Measurements from ENCODE around the gene ADM2.
A peak's percentile ranks its signal among the peaks of the same experiment; 100 is the strongest.

Gene ADM2

DNA sequence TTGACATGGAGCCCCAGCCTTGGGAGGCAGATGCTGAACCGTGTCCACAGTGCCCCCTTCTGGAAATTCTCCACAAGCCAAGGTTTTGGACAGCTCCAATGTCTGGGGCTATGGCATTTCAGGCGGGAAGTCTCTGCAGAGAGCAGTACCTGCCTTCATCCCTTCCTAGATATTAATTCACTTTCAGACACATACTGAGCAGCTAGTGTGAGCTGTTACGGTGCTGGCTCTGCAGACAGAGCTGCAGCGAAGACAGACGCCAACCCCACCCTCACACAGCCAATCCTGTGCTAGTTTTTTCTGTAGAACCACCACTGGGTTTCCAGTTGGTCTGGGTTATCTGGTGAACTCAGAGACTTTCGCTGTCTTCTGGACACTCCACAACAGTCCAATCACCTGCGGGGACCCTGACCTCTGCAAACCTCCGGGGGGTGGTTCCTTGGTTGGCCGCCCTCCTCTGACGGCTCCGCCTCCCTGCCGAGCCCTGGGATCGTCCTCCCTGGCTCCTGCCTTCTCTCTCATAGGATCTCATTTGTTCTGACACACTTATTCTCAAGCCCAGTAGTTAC lies 17.1 kb downstream of the ADM2 start:
- Histone ChIP-seq H3K9ac (ENCODE audit: low read depth, low read length) (no peak overlapping the region), H3K36me3 (ENCODE audit: insufficient read depth, low read depth, low read length) (no peaks in the 10 kb centered on the region), H3K4me1 (ENCODE audit: insufficient read depth, low read length) (no peaks in the 10 kb centered on the region), H3K4me3 (ENCODE audit: low read length) (no peak overlapping the region), H3K27ac (ENCODE audit: low read length) (no peak overlapping the region), H3K9me3 (ENCODE audit: insufficient read depth, low read depth, low read length) (no peaks in the 10 kb centered on the region), H3K27me3 (ENCODE audit: insufficient read depth, low read length) (no peaks in the 10 kb centered on the region)

DNA sequence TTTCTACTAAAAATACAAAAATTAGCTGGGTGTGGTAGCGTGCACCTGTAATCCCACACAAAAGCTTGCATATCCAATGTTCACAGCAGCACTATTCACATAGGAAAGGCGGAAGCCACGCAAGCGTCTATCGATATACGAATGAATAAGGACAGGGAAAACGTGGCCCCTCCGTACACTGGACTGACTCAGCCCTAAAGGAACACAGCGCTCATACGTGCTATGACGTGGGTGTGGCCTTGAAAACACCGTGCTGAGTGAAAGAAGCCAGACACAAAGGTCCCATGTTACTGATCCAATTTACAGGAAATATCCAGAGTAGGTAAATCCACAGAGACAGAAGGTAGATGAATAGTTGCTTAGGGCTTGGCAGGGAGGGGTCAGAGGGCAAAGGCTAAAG lies 19.1 kb downstream of the ADM2 start:
- H3K4me1 ChIP-seq (ENCODE audit: insufficient read depth, low read length), result no peaks in the 10 kb centered on the region

DNA sequence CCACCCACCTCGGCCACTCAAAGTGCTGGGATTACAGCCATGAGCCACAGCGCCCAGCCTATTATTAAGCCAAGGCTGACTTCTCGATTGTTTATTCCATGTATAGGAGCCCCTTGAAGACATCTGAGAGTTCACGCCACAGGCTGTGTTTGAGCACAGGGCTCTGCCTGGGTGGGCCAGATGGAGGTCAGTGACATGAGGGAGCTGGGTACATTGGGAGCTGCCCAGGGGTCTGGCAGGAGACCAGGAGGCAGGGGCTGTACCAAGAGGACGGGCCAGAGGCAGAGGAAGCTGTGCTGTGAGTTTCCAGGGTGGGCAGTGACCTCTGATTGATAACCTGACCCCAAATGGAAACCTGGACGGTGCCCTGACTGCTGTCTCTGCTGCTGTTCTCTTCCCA lies 20.8 kb downstream of the ADM2 start:
- Histone ChIP-seq H3K27ac (ENCODE audit: low read length) (no peak overlapping the region), H3K9me3 (ENCODE audit: insufficient read depth, low read depth, low read length) (no peaks in the 10 kb centered on the region), H3K4me1 (ENCODE audit: insufficient read depth, low read length) (no peaks in the 10 kb centered on the region; the same call in 1 of the 2 replicates), H3K4me3 (ENCODE audit: low read length) (no peak overlapping the region), H3K36me3 (ENCODE audit: insufficient read depth, low read depth, low read length) (peaks cover 6% of the 10 kb centered on the region; the same call in 1 of the 2 replicates), H3K9ac (ENCODE audit: low read depth, low read length) (no peak overlapping the region), H3K27me3 (ENCODE audit: insufficient read depth, low read length) (no peaks in the 10 kb centered on the region)

More for the DNA sequence above, 19.1 kb downstream of the ADM2 start:
- H3K27ac ChIP-seq (ENCODE audit: low read length), result no peak overlapping the region
- no peak overlapping the region for H3K9ac ChIP-seq (ENCODE audit: low read depth, low read length)
- no peak overlapping the region for H3K4me3 ChIP-seq (ENCODE audit: low read length)
- peaks cover 6% of the 10 kb centered on the region; the same call in 1 of the 2 replicates for H3K36me3 ChIP-seq (ENCODE audit: insufficient read depth, low read depth, low read length)
- H3K9me3 ChIP-seq (ENCODE audit: insufficient read depth, low read depth, low read length), result no peaks in the 10 kb centered on the region
- no peaks in the 10 kb centered on the region for H3K27me3 ChIP-seq (ENCODE audit: insufficient read depth, low read length)

DNA sequence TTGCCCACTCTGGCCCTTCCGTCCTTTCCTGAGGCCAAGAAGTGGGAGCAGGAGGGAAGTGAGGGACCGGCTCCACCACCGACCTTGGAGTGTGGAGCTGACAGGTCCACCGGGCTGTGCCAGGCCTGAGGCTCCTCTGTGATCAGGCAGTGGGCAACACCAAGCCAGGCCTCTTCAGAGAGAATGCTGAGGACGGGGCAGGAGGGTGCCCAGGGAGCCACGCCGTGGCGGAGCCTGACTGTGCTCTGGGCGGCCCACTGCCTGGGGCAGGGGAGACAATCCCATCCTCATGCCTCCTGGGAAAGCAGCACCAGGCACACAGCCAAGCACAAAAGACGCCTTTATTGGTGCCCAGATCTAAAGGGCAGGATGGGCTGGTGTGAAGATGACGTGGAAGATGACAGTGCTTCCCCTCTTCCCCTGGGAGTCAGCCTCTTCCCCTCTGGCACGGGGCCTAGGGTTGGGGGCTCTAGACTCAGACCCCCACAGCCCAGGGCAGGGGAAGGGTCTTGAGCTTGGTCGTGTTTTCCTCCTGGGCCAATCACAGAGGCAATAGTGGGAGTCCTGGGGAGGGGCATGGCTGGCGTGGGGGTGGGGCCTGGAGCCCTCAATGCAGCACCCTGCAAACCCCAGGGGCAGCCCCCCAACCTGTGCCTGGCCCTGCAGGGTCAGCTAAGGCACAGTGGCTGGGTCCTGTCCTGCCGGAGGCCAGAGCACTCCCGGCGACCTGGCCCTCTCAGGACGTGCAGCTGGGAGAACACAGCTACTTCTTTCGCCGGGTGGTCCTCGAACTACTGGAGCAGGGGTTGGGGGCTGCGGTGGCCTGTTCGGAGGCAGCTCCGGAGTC lies 21.5 kb downstream of the ADM2 start:
- H3K9ac ChIP-seq (ENCODE audit: low read depth, low read length), result no peak overlapping the region
- H3K36me3 ChIP-seq (ENCODE audit: insufficient read depth, low read depth, low read length), result peaks cover 6% of the 10 kb centered on the region; the same call in 1 of the 2 replicates
- no peak overlapping the region for H3K27ac ChIP-seq (ENCODE audit: low read length)
- H3K9me3 ChIP-seq (ENCODE audit: insufficient read depth, low read depth, low read length), result no peaks in the 10 kb centered on the region
- no peaks in the 10 kb centered on the region for H3K27me3 ChIP-seq (ENCODE audit: insufficient read depth, low read length)
- H3K4me1 ChIP-seq (ENCODE audit: insufficient read depth, low read length), result no peaks in the 10 kb centered on the region; the same call in 1 of the 2 replicates
- H3K4me3 ChIP-seq (ENCODE audit: low read length), result no peak overlapping the region

GRCh38 chr22:50503475-50504145 lies 22.3 kb downstream of the ADM2 start:
- H3K9me3 ChIP-seq (ENCODE audit: insufficient read depth, low read depth, low read length), result no peaks in the 10 kb centered on the region
- no peaks in the 10 kb centered on the region; the same call in 1 of the 2 replicates for H3K4me1 ChIP-seq (ENCODE audit: insufficient read depth, low read length)
- H3K9ac ChIP-seq (ENCODE audit: low read depth, low read length), result no peak overlapping the region
- H3K27me3 ChIP-seq (ENCODE audit: insufficient read depth, low read length), result no peaks in the 10 kb centered on the region
- H3K4me3 ChIP-seq (ENCODE audit: low read length), result no peak overlapping the region
- peaks cover 6% of the 10 kb centered on the region; the same call in 1 of the 2 replicates for H3K36me3 ChIP-seq (ENCODE audit: insufficient read depth, low read depth, low read length)
- no peak overlapping the region for H3K27ac ChIP-seq (ENCODE audit: low read length)

- no peak overlapping the region for H3K4me3 ChIP-seq (ENCODE audit: low read length)
- no peak overlapping the region for H3K27ac ChIP-seq (ENCODE audit: low read length)
- no peaks in the 10 kb centered on the region; the same call in 1 of the 2 replicates for H3K4me1 ChIP-seq (ENCODE audit: insufficient read depth, low read length)
- no peaks in the 10 kb centered on the region for H3K27me3 ChIP-seq (ENCODE audit: insufficient read depth, low read length)
- H3K9ac ChIP-seq (ENCODE audit: low read depth, low read length), result no peak overlapping the region
- H3K9me3 ChIP-seq (ENCODE audit: insufficient read depth, low read depth, low read length), result no peaks in the 10 kb centered on the region
- peaks cover 6% of the 10 kb centered on the region; the same call in 1 of the 2 replicates for H3K36me3 ChIP-seq (ENCODE audit: insufficient read depth, low read depth, low read length)
Observed at GRCh38 chr22:50504369-50505211, 23.2 kb downstream of the ADM2 start.

DNA sequence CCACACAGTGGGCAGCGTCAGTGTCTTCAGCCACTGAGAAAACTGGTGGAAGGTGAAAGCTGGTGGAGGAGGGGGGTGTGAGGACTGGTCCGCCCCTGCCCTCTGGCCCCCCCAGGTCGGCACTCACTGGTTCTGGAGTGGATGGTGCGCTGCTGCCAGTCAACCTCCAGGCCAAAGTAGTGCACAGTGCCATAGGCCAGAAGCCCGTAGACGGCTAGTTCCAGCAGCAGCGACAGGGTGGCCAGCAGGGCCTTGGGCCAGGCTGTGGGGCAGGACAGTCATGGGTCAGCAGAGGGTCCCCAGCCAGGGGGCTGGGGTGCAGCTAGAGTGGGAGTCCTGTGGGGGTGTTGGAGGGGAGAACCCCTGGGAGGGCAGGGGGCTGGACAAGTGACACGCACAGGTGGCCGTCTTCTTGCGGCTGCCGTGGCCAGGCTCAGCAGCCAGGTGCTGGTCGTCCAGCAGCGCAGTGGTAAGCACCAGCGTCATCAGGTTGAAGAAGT lies 24.0 kb downstream of the ADM2 start:
- Histone ChIP-seq H3K4me3 (ENCODE audit: low read length) (no peak overlapping the region), H3K9ac (ENCODE audit: low read depth, low read length) (no peak overlapping the region), H3K9me3 (ENCODE audit: insufficient read depth, low read depth, low read length) (no peaks in the 10 kb centered on the region), H3K36me3 (ENCODE audit: insufficient read depth, low read depth, low read length) (peaks cover 6% of the 10 kb centered on the region; the same call in 1 of the 2 replicates), H3K27ac (ENCODE audit: low read length) (no peak overlapping the region), H3K27me3 (ENCODE audit: insufficient read depth, low read length) (no peaks in the 10 kb centered on the region), H3K4me1 (ENCODE audit: insufficient read depth, low read length) (no peaks in the 10 kb centered on the region; the same call in 1 of the 2 replicates)

DNA sequence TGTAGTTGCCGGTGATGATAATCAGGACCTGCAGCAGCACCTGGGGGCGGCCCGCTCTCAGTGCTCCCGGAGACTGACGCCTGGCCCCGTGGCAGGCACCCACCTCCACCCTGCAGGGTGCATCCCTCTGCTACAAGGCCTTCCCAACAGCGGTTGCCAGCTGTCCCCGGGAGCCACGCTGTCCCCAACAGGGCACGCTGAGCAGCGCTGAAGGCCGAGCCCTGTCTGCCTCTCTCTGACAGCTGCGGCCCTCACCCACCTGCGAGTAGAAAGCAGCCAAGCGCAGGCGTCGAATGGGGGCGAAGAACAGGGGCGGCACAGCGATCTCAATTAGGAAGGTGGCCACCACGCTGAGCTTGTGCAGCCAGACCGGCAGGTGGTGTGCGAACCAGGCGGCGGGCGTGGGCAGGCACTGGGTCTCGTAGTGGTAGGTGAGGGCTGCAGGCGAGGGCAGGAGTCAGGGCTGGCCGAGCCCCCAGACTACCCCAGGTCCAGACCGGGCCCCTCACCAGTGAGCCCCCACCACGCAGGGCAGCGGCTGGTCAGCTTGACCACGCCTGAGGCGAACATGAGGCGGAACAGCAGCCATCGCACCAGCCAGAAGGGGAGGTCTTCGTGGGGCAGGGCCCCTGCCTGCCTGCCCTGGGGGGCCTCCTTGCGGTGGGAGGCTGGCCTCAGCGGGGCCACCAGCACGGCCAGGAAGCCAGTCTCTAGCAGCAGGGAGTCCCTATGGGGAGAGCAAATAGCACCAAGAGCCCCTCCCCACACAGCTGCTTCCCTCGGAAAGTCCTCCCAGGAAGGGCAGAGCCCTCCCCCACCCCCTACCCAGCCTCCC lies 24.6 kb downstream of the ADM2 start:
- Histone ChIP-seq H3K4me3 (ENCODE audit: low read length) (peak overlapping the region; percentile 95; the same call in 1 of the 2 replicates), H3K27me3 (ENCODE audit: insufficient read depth, low read length) (no peaks in the 10 kb centered on the region), H3K9ac (ENCODE audit: low read depth, low read length) (no peak overlapping the region), H3K27ac (ENCODE audit: low read length) (no peak overlapping the region), H3K4me1 (ENCODE audit: insufficient read depth, low read length) (no peaks in the 10 kb centered on the region; the same call in 1 of the 2 replicates), H3K36me3 (ENCODE audit: insufficient read depth, low read depth, low read length) (peaks cover 6% of the 10 kb centered on the region; the same call in 1 of the 2 replicates), H3K9me3 (ENCODE audit: insufficient read depth, low read depth, low read length) (no peaks in the 10 kb centered on the region)

- H3K4me1 ChIP-seq (ENCODE audit: insufficient read depth, low read length), result no peaks in the 10 kb centered on the region; the same call in 1 of the 2 replicates
- H3K4me3 ChIP-seq (ENCODE audit: low read length), result peak overlapping the region; percentile 95
- peaks cover 6% of the 10 kb centered on the region; the same call in 1 of the 2 replicates for H3K36me3 ChIP-seq (ENCODE audit: insufficient read depth, low read depth, low read length)
- H3K9ac ChIP-seq (ENCODE audit: low read depth, low read length), result peak overlapping the region; percentile 88
- no peaks in the 10 kb centered on the region for H3K9me3 ChIP-seq (ENCODE audit: insufficient read depth, low read depth, low read length)
- no peaks in the 10 kb centered on the region for H3K27me3 ChIP-seq (ENCODE audit: insufficient read depth, low read length)
- no peak overlapping the region for H3K27ac ChIP-seq (ENCODE audit: low read length)
Observed at GRCh38 chr22:50506611-50507420, 25.5 kb downstream of the ADM2 start.

Data from iPS-20b (cell line).